KOPT-K1 (cell line): ENCODE results near the gene SMKR1.
"Not testable (repeated sequence)": the region's sequence is repeated elsewhere in the genome, so short reads cannot be mapped to it uniquely, and the experiment has no call there.

Experiments used
- H3K27ac ChIP-seq: fragments of 200-600 bp; sonication (generic); 2 replicates; pipeline ENCODE4 v1.5.1; 2016; ENCODE audit warnings: antibody characterized with exemption, mild to moderate bottlenecking, low read depth, low read length; ENCODE audit not compliant: poor library complexity, severe bottlenecking
- H3K36me3 ChIP-seq: fragments of 200-600 bp; sonication (generic); 2 replicates; pipeline ENCODE4 v1.5.1; 2017; ENCODE audit warnings: antibody characterized with exemption, mild to moderate bottlenecking, low read length, moderate library complexity; ENCODE audit not compliant: insufficient read depth
- H3K9me3 ChIP-seq: fragments of 200-600 bp; sonication (generic); 2 replicates; pipeline ENCODE4 v1.5.1; 2017; ENCODE audit warnings: antibody characterized with exemption, low read length, mild to moderate bottlenecking; ENCODE audit not compliant: insufficient read depth, poor library complexity, severe bottlenecking

The SMKR1 gene

DNA sequence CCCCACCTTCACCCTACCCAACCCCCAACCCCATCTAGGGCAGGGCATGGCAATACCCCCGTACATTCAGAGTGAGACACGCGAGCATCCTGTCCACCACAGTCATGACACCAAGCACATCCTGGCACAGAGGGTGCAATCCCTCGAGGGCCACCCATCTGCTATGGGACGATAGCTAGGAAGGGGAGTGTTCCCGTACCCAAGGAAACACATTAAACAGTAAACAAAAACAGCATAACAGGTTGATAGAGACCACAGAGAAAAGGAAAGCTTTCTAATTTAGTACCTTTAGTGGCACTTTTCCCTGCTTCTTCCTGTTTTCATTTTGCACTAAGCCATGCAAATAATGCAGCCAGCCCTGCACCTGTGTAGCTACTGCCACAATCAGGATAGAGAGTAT lies 2.3 kb upstream of the SMKR1 start:
- no peak overlapping the region for H3K27ac ChIP-seq
- H3K36me3 ChIP-seq: no peaks in the 10 kb centered on the region
- H3K9me3 ChIP-seq: no peaks in the 10 kb centered on the region

DNA sequence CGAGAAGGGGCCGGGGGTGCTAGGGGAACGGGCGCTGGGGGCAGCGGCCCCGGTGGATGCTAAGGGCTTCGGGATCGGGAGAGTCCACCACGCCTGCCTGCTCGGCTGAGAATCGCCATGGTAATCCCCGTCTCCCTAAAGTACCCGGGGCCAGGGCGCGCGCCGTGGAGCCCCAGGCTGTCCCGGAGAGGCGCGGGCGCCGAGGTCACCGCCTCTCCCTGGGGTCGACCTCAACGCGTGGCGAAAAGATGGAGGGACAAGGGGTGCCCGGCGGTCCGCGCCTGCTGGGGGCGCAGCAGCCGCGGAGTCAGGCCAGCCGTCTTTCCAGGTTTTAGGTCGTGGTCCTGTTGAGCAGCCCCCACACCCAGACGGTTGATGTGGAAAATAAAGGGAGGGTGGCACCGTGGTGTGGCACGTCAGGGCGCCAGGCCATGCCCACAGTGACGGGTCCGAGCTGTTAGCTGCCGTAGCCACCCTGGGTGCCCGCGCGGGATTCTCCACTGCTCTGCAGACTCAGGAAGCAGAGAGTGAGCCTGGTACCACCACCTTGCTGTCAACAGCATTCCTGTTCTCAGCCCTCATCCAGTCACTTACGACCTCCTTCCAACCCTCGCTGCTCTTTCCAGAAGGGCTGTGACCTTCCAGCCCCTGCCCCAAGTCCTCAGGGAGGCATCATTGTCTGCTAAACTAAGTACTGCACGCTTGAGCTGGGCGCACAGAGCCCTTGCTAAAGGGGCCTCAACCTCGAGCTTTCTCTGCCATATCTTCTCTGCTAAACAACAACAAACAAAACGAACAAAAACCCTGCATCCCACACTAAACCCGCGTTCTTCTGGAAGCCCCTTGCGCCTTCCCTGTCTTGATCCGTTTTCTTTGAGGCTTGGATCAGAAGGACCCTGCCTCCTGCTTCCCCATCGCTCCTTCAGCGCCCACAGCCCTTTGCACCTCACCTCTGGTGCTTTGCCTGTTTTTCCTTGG lies 666 bp downstream of the SMKR1 start:
- Histone ChIP-seq H3K36me3 (no peaks in the 10 kb centered on the region), H3K9me3 (no peaks in the 10 kb centered on the region), H3K27ac (no peak overlapping the region)

DNA sequence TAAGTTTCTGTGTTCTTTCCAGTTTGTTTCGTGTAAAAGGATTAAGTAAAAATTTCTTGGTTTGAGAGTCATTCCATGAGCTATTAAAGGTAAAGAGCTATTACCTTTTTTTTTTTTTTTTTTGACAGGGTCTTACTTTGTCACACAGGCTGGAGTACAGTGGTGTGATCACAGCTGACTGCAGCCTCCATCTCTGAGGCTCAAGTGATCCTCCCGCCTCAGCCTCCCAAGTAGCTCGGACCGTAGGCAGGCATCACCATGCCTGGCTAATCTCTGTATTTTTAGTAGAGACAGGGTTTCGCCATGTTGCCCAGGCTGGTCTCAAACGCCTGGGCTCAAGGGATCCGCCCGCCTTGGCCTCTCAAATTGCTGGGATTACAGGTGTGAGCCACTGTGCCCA lies 1.4 kb downstream of the SMKR1 start:
- Histone ChIP-seq H3K27ac (no peak overlapping the region), H3K9me3 (no peaks in the 10 kb centered on the region), H3K36me3 (no peaks in the 10 kb centered on the region)

DNA sequence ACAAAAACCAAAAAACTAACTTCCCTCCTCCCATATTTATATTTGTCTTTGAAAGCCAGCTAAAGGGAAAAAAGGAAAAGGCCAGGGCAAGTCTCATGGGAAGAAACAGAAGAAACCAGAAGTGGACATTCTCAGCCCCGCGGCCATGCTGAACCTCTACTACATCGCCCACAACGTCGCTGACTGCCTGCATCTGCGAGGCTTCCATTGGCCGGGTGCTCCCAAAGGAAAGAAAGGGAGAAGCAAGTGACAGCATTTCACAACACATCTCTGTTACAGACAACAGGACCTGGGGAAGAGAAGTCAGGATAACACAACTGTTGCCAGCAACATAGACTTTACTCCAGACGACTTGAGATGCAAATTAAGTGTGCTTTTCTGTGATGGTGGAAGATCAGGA lies 9.9 kb downstream of the SMKR1 start:
- no peak overlapping the region for H3K27ac ChIP-seq
- H3K36me3 ChIP-seq: no peaks in the 10 kb centered on the region
- no peaks in the 10 kb centered on the region for H3K9me3 ChIP-seq

DNA sequence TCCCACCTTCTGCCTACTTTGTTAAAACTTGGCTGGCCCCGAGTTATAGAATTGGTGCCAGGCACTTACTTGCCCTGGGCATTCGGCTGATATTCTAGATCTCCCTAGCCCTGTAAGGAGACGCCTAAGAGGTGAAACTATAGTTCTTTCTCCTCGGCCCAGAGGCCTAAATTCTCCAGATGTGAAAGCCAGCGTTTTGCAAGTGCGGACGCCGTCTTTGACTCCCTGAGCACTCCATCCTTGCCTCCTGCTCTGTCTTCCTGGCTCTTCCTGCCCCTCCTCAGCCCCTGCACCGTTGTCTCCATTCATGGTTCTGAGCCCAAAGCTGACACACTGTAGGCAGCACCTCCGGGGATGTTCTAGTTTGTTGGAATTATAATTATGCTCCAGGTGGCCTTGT lies 11.2 kb downstream of the SMKR1 start:
- H3K9me3 ChIP-seq: no peaks in the 10 kb centered on the region
- no peak overlapping the region for H3K27ac ChIP-seq
- H3K36me3 ChIP-seq: no peaks in the 10 kb centered on the region

DNA sequence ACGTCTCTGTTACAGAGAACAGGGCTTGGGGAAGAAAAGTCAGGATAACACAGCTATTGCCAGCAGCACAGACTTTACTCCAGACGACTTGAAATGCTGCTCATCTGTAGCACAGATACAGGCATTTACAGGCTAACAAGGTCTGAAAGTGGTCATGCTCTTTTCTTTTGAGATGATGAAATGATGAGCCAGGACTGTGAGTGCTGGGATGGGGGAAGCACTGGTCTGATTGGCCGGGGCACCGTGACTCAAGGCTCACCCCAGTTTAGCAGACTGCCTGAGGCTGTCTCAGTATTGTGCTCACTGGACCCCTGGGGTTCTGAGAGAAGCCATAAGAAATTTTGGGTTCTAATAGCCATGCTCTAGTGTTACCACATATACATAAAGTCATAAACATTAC lies 12.4 kb downstream of the SMKR1 start:
- H3K27ac ChIP-seq: no peak overlapping the region
- H3K36me3 ChIP-seq: no peaks in the 10 kb centered on the region
- no peaks in the 10 kb centered on the region for H3K9me3 ChIP-seq

DNA sequence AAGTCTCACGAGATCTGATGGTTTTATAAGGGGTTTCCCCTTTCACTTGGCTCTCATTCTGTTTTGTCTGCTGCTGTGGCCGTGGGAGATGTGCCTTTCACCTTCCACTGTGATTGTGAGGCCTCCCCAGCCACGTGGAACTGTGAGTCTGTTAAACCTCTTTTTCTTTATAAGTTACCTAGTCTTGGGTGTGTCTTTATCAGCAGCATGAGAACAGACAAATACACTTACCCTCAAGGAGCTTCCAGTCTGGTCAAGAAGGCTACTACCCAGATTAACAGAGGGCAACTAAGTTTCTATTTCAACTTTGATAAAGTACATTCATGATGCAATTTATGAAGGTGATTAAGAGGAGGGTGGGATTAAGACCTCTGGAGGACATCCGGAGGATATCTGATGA lies 13.1 kb downstream of the SMKR1 start:
- H3K36me3 ChIP-seq: no peaks in the 10 kb centered on the region
- H3K27ac ChIP-seq: no peak overlapping the region
- H3K9me3 ChIP-seq: no peaks in the 10 kb centered on the region

DNA sequence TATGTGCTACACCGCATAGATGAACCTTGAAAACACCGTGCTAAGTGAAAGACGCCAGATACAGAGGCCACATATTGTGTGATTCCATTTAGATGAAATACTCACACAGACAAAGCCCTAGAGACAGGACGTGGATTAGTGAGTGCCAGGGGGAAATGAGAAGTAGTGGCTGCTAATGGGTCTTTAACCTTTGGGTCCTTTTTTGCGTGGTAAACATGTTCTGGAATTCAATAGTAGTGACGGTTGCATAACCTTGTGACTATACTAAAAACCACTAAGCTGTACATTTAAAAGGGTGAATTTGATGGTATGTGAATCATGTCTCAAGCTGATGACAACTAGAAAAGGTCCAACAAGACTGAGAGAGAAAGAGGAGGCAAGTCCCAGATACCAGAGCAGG lies 15.6 kb downstream of the SMKR1 start:
- Histone ChIP-seq H3K36me3 (no peaks in the 10 kb centered on the region), H3K9me3 (no peaks in the 10 kb centered on the region), H3K27ac (no peak overlapping the region)

DNA sequence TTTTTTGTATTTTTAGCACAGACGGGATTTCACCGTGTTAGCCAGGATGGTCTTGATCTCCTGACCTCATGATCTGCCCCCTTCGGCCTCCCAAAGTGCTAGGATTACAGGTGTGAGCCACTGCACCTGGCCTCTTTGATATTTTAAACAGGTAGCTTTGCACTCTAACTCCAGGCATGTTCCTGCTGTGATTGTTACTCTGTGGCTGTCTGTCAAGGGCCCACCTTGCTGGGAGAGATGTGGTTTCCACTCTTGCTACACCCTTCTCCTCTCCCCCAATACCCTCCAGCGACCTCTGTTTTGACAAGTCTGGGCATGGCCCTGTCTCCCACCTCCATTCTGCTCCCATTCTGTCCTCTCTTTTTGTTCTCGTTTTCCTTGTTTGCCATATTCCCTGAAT lies 17.1 kb downstream of the SMKR1 start:
- no peak overlapping the region for H3K27ac ChIP-seq
- H3K36me3 ChIP-seq: no peaks in the 10 kb centered on the region
- H3K9me3 ChIP-seq: no peaks in the 10 kb centered on the region

DNA sequence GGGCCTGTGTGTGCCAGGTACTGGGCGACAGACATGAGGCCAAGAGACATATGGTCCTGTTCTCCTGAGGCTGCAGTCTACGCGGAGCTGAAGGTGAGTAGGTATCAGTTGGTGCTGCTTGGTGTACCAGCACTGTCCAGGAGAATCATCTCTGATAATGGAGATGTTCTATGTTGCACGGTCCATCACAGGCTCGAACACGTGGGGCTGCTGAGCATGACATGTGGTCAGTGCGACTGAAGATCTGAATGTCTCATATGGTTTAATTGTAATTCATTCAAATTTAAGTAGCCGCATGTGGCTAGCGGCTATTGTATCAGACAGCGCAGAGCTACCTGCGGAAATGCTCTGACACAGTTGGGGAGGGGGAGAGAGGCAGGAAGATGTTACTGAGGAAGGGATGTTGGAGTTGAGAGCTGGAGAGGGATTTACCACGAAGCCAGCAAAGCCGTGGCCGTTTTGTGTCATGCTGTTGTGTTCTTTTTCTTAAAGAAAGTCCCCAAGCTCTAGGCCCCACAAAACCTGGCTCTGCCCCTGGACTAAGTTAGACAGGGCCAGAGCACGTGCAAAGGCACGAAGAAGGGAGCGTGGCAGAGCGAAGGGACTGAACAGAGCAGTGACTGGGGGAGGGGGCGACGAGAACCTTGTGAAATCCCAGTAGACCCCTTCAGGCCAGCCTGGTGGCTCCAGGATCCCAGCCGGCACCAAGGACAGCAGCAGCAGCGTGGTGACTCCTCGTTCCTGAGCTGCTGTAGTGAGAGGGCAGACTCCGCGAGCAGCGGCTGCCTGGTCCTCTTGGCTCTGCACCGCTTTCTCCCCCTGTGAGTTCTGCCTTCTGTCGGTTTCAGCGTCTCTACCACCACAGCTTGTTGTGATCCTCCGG lies 20.0 kb downstream of the SMKR1 start:
- Histone ChIP-seq H3K27ac (no peak overlapping the region), H3K36me3 (no peaks in the 10 kb centered on the region), H3K9me3 (no peaks in the 10 kb centered on the region)

DNA sequence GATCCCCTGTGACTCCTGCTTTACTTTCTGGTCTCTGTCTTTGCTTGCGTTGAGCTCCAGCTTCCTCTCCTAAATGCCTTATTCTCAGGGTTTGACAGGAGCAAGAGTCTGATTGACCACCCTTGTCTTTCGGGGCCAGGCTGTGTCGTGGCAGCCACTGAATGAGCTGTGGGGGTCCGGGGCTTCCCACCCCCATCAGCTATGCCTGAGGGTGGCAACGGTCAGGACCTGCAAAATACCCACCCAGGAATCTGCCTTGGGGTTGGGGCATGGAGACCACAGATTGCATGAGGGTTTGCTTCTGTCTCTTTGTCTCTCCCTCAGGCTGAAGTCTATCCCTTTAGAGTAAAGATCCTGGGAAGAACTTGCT lies 20.6 kb downstream of the SMKR1 start:
- Histone ChIP-seq H3K27ac (no peak overlapping the region), H3K9me3 (no peaks in the 10 kb centered on the region)

DNA sequence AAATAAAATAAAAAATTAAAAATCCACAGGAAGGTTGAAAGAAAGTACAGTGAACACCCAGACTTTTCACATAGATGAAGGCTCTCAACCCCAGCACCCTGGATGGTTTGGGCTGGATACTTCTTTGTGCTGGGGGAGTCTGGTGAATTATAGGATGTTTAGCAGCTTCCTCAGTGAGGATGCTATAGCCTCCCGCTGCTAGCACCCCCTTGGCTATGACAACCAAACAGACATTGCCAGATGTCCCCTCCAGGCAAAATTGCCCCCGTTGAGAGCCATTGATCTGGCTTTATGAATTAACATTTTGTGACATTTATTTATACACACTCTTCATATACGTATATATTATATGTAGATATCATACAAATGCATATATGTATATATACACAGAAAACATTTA lies 21.6 kb downstream of the SMKR1 start:
- Histone ChIP-seq H3K36me3 (no peaks in the 10 kb centered on the region), H3K9me3 (no peaks in the 10 kb centered on the region)

More for the DNA sequence above, 20.6 kb downstream of the SMKR1 start:
- H3K36me3 ChIP-seq: no peaks in the 10 kb centered on the region

DNA sequence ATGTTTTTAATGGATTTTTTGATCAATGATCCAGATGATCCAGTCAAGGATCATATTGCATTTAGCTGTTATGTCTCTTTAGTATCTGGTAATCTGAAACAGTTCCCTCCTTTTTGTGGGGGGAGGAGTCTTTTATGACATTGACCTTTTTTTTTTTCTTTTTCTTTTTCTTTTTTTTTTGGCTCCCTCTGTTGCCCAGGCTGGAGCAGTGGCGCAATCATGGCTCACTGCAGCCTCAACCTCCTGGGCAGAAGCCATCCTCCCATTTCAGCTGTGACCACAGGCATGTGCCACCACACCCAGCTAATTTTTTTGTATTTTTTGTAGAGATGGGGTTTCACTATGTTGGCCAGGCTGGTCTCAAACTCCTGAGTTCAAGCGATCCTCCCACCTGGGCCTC lies 22.1 kb downstream of the SMKR1 start:
- not testable (repeated sequence) for H3K9me3 ChIP-seq, H3K27ac ChIP-seq, H3K36me3 ChIP-seq

More for the DNA sequence above, 21.6 kb downstream of the SMKR1 start:
- H3K27ac ChIP-seq: no peak overlapping the region

DNA sequence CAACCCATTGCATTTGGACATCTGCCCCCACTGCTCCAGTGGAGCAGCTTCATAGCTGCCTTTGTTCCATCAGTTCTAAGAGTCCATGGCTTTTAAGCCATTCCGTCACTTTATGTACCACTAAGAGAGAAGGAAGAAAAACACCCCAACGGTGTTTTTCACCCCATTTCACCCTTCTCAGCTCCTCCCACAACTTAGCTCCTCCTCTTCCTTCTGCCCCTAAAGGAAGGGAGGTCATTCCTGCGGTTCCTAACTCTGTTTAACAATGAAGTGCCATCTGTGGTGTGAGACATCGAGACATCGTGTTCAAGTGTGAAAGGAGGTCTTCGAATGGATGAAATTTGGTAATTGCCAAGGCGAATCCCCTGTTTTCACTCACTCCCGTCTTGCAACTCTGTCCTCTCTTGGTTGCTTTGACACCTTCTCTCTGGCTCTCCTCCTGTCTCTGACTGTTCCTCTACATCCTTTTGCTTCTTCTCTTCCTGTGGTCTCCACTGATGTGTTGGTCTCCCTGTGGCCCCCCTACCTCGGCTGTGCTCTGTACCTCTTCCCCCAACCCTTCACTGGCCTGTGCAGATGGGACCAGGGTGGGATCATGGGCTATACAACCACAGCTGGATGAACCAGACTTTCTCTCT lies 23.0 kb downstream of the SMKR1 start:
- H3K9me3 ChIP-seq: no peaks in the 10 kb centered on the region
- H3K36me3 ChIP-seq: no peaks in the 10 kb centered on the region
- H3K27ac ChIP-seq: no peak overlapping the region

DNA sequence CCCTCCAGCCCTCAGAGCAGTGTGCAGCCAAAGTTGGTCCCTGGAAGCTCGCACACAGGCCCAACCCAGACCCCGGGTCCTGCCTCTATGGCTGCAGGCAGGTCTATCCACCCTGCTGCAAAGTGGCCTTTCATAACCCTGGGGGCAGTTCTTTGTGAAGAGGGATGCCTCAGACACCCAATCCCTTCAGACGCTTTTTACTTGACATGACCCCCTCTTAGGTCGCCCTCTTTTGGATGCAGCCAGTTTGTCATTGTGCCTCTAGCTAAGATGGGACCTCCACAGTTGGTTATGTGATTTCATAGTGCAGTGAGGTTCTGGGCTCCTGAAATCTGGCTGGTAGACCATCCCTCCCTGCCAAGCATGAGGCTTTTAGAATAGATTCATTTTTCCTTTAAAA lies 27.3 kb downstream of the SMKR1 start:
- H3K9me3 ChIP-seq: no peaks in the 10 kb centered on the region
- no peaks in the 10 kb centered on the region for H3K36me3 ChIP-seq

More for the DNA sequence above, 27.3 kb downstream of the SMKR1 start:
- no peak overlapping the region for H3K27ac ChIP-seq
